HEK293T (cell line): ENCODE data around the gene RAP1GDS1.

Experiments
- FOXK2 ChIP-seq: fragments of 450-650 bp; IDR thresholded peaks from 2 replicates; pipeline ENCODE4 v1.6.1; 2016; ENCODE audit warnings: mild to moderate bottlenecking
- FOXM1 ChIP-seq: fragments of 450-650 bp; IDR thresholded peaks from 2 replicates; pipeline ENCODE4 v1.6.1; 2017; ENCODE audit warnings: mild to moderate bottlenecking, borderline replicate concordance
- LEF1 ChIP-seq: fragments of 450-650 bp; IDR thresholded peaks from 2 replicates; pipeline ENCODE4 v1.6.1; 2017; ENCODE audit warnings: mild to moderate bottlenecking, borderline replicate concordance

- TF ChIP-seq FOXM1 (no peak), LEF1 (no peak), FOXK2 (no peak)
These were observed 11.4 kb upstream of the RAP1GDS1 start for GRCh38 chr4:98249831-98250230.
